Uterus (tissue), 2 donors: ENCODE data around the gene OXNAD1.

Experiments used
- CTCF ChIP-seq, 4 experiments: fragments of 200-600 bp in 2 of 4; fragments of 450-650 bp in 2 of 4; sonication (generic) in 2 of 4; IDR thresholded peaks; one replicate each; pipeline ENCODE4 v1.5.1; 2016 to 2019; ENCODE audit warnings: antibody characterized with exemption in 4 of 4, mild to moderate bottlenecking in 2 of 4, moderate library complexity in 1 of 4
- POLR2A ChIP-seq, 2 donors: fragments of 450-650 bp; IDR thresholded peaks; one replicate each; pipeline ENCODE4 v1.6.1; 2016; ENCODE audit warnings: antibody characterized with exemption in 2 of 2, mild to moderate bottlenecking in 1 of 2, moderate library complexity in 1 of 2

GRCh38 chr3:16265455-16265786, 409 bp downstream of the OXNAD1 start:
- TF ChIP-seq CTCF (IDR thresholded peaks at IDR 0.05), result no peak
- no peak for TF ChIP-seq POLR2A (IDR thresholded peaks at IDR 0.05)
